Gastrocnemius medialis (tissue), 4 donors: ENCODE measurements around the gene LRRFIP1.

Experiments used
- POLR2A ChIP-seq, 2 donors: fragments of 450-650 bp; IDR thresholded peaks; one replicate each; pipeline ENCODE4 v1.6.1; 2017; ENCODE audit warnings: antibody characterized with exemption in 2 of 2, mild to moderate bottlenecking in 2 of 2, moderate library complexity in 2 of 2
- TF ChIP-seq, protein P1 (sequence below), 5 experiments: fragments of 450-650 bp in 3 of 5; fragments of 200-600 bp in 2 of 5; sonication (generic) in 2 of 5; IDR thresholded peaks in 4 of 5; conservative IDR thresholded peaks in 1 of 5; 1 replicate in 4 of 5; 2 replicates in 1 of 5; pipeline ENCODE4 v1.5.1; 2016 to 2019; ENCODE audit warnings: antibody characterized with exemption in 5 of 5, mild to moderate bottlenecking in 3 of 5, moderate library complexity in 3 of 5

DNA sequence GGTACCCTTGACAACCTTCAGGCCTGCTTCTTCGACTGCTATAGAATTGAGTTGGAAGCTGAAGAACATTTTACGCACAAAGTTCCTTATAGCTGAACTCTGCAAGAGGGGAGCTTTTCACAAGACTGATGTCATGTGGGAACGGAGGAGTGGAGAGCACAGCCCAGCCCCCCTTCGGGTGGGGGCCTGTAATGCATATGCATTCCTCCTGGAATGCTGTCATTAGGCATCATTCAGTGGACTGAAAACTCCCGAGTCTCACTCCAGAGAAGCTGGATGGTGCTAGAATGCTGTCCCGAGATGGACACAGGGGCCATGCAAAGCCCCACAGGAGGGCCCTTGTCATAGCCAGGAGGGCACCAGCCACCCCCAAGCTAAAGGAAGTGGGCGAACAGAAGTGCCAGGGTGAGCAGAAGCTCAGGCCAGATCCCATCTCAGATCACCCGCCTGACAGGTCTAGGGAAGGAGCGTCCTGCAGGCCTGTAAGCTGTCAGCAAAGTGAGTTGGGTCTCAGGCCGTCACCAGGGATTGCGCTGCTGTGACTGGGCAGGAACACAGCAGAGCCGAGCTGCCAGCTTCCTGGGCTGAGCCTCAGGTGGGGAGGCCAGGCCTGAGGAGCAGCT is 127.3 kb downstream of the LRRFIP1 start:
- TF ChIP-seq POLR2A (IDR thresholded peaks at IDR 0.05) = no peak
- TF ChIP-seq, protein P1, sequence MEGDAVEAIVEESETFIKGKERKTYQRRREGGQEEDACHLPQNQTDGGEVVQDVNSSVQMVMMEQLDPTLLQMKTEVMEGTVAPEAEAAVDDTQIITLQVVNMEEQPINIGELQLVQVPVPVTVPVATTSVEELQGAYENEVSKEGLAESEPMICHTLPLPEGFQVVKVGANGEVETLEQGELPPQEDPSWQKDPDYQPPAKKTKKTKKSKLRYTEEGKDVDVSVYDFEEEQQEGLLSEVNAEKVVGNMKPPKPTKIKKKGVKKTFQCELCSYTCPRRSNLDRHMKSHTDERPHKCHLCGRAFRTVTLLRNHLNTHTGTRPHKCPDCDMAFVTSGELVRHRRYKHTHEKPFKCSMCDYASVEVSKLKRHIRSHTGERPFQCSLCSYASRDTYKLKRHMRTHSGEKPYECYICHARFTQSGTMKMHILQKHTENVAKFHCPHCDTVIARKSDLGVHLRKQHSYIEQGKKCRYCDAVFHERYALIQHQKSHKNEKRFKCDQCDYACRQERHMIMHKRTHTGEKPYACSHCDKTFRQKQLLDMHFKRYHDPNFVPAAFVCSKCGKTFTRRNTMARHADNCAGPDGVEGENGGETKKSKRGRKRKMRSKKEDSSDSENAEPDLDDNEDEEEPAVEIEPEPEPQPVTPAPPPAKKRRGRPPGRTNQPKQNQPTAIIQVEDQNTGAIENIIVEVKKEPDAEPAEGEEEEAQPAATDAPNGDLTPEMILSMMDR (IDR thresholded peaks at IDR 0.05 in 4 of 5, conservative IDR thresholded peaks at IDR 0.05 in 1 of 5) = no peak
